ENCODE measurements around the gene SLCO1A2. TPM values are rescaled to one million over a fixed set of nuclear protein-coding genes. Genes with fewer than 3 reads are reported as not detected.

SLCO1A2 gene
- total and polyA plus RNA-seq, 12 donors: 0.06 TPM; not detected in 11

- no peak overlapping the region for H3K4me3 ChIP-seq
- H3K36me3 ChIP-seq (replicated peaks in 1 of 2): no peaks in the 10 kb centered on the region
- DNase-seq: no peak
- H3K27ac ChIP-seq: no peak overlapping the region
- no peaks in the 10 kb centered on the region for H3K9me3 ChIP-seq (replicated peaks in 1 of 3)
- H3K27me3 ChIP-seq: no peaks in the 10 kb centered on the region
- intact Hi-C loops (cut with DNase I): no loop called here
- H3K4me1 ChIP-seq (replicated peaks in 1 of 2): no peaks in the 10 kb centered on the region
- TF ChIP-seq POLR2A (IDR thresholded peaks at IDR 0.05) (no peak), CTCF (IDR thresholded peaks at IDR 0.05) (no peak)
Observed at GRCh38 chr12:21343636-21344035, 8.9 kb upstream of the SLCO1A2 start.

- TF ChIP-seq CTCF (IDR thresholded peaks at IDR 0.05): no peak
- TF ChIP-seq POLR2A (IDR thresholded peaks at IDR 0.05): no peak
- H3K27me3 ChIP-seq: no peaks in the 10 kb centered on the region
- H3K4me3 ChIP-seq: no peak overlapping the region
- no peaks in the 10 kb centered on the region for H3K4me1 ChIP-seq (replicated peaks in 1 of 2)
- DNase-seq: no peak
- no peaks in the 10 kb centered on the region for H3K9me3 ChIP-seq (replicated peaks in 1 of 3)
- intact Hi-C loops (cut with DNase I): no loop called here
- 59 to 75% (median 66%) methylated on average over 4 of the region's 4 CpGs for WGBS, 4 donors
- H3K27ac ChIP-seq: no peak overlapping the region
- no peaks in the 10 kb centered on the region for H3K36me3 ChIP-seq (replicated peaks in 1 of 2)
Observed at GRCh38 chr12:21341769-21342168, 7.1 kb upstream of the SLCO1A2 start.

- H3K9me3 ChIP-seq (replicated peaks in 1 of 3): no peaks in the 10 kb centered on the region
- DNase-seq: no peak
- H3K27me3 ChIP-seq: no peaks in the 10 kb centered on the region
- no peaks in the 10 kb centered on the region for H3K4me1 ChIP-seq (replicated peaks in 1 of 2)
- H3K36me3 ChIP-seq (replicated peaks in 1 of 2): no peaks in the 10 kb centered on the region
- no peak overlapping the region for H3K4me3 ChIP-seq
- TF ChIP-seq CTCF (IDR thresholded peaks at IDR 0.05) (no peak), POLR2A (IDR thresholded peaks at IDR 0.05) (no peak)
- no peak overlapping the region for H3K27ac ChIP-seq
- intact Hi-C loops (cut with DNase I): no loop called here
- WGBS, 4 donors: 71 to 75% (median 73%) methylated on average over 6 of the region's 6 CpGs
Observed at GRCh38 chr12:21340403-21340802, 5.7 kb upstream of the SLCO1A2 start.

GRCh38 chr12:21339921-21340320 lies 5.2 kb upstream of the SLCO1A2 start:
- H3K4me1 ChIP-seq (replicated peaks in 1 of 2): no peaks in the 10 kb centered on the region
- TF ChIP-seq POLR2A (IDR thresholded peaks at IDR 0.05): no peak
- TF ChIP-seq CTCF (IDR thresholded peaks at IDR 0.05): no peak
- no peak overlapping the region for H3K27ac ChIP-seq
- H3K9me3 ChIP-seq (replicated peaks in 1 of 3): no peaks in the 10 kb centered on the region
- no peak overlapping the region for H3K4me3 ChIP-seq
- no peaks in the 10 kb centered on the region for H3K36me3 ChIP-seq (replicated peaks in 1 of 2)
- WGBS, 4 donors: 68 to 80% (median 75%) methylated on average over 1 of the region's 1 CpG
- intact Hi-C loops (cut with DNase I): no loop called here
- H3K27me3 ChIP-seq: no peaks in the 10 kb centered on the region
- DNase-seq: no peak

Measured in adrenal gland (tissue), 12 donors.